HepG2 (cell line): ENCODE measurements around the gene SLC5A6. TPM values are rescaled to one million over a fixed set of nuclear protein-coding genes. Genes with fewer than 3 reads are reported as not detected.
A peak's percentile ranks its signal among the peaks of the same experiment; 100 is the strongest.

ENCODE experiments used
- ATF1 ChIP-seq: IDR thresholded peaks from 2 replicates; pipeline ENCODE4 v1.6.1; 2016; ENCODE audit warnings: mild to moderate bottlenecking, control low read depth
- CENPX ChIP-seq: sonication (generic); formaldehyde crosslinking; IDR thresholded peaks from 2 replicates; pipeline ENCODE4 v1.9.0; 2021; ENCODE audit warnings: mild to moderate bottlenecking, missing genetic modification reagents, moderate library complexity
- DPF2 ChIP-seq: sonication (generic); formaldehyde crosslinking; IDR thresholded peaks from 2 replicates; pipeline ENCODE4 v1.4.0; 2020; ENCODE audit warnings: mild to moderate bottlenecking, low read depth, missing genetic modification reagents, borderline replicate concordance
- EP300 ChIP-seq, 3 experiments: sonication (generic) in 1 of 3; formaldehyde crosslinking in 1 of 3; IDR thresholded peaks; 2 replicates each; pipeline versions ENCODE4 v1.5.1 to v1.6.1; 2011 to 2020; ENCODE audit warnings: low read depth in 2 of 3, low read length in 2 of 3, borderline replicate concordance in 1 of 3, improper control_type of control experiment in 1 of 3, mild to moderate bottlenecking in 1 of 3, missing genetic modification reagents in 1 of 3, moderate library complexity in 1 of 3
- FOSL1 ChIP-seq: sonication (generic); formaldehyde crosslinking; IDR thresholded peaks from 2 replicates; pipeline ENCODE4 v1.9.0; 2021; ENCODE audit warnings: missing genetic modification reagents, borderline replicate concordance
- GABPB1 ChIP-seq: IDR thresholded peaks from 2 replicates; pipeline ENCODE4 v1.6.1; 2016; ENCODE audit warnings: mild to moderate bottlenecking, missing genetic modification reagents, moderate library complexity, missing compliant biosample characterization
- KMT2B ChIP-seq: IDR thresholded peaks from 2 replicates; pipeline ENCODE4 v1.6.1; 2016; ENCODE audit warnings: missing genetic modification reagents, missing compliant biosample characterization
- MEIS2 ChIP-seq: sonication (generic); formaldehyde crosslinking; IDR thresholded peaks from 2 replicates; pipeline ENCODE4 v1.9.0; 2021; ENCODE audit warnings: mild to moderate bottlenecking, missing genetic modification reagents
- NCOA2 ChIP-seq: sonication (generic); formaldehyde crosslinking; IDR thresholded peaks from 2 replicates; pipeline ENCODE4 v1.8.0; 2022; ENCODE audit warnings: inconsistent platforms
- RNF2 ChIP-seq: fragments of 450-650 bp; conservative IDR thresholded peaks from 2 replicates; pipeline ENCODE4 v1.6.1; 2016; ENCODE audit warnings: low read depth
- SAFB2 ChIP-seq: sonication (generic); formaldehyde crosslinking; IDR thresholded peaks from 2 replicates; pipeline ENCODE4 v1.5.1; 2020; ENCODE audit warnings: missing genetic modification reagents, low read depth, mild to moderate bottlenecking, borderline replicate concordance
- ZBTB42 ChIP-seq: sonication (generic); formaldehyde crosslinking; IDR thresholded peaks from 2 replicates; pipeline ENCODE4 v1.5.0; 2020; ENCODE audit warnings: mild to moderate bottlenecking, missing genetic modification reagents
- ZGPAT ChIP-seq: IDR thresholded peaks from 2 replicates; pipeline ENCODE4 v1.6.1; 2016; ENCODE audit warnings: mild to moderate bottlenecking
- ZNF333 ChIP-seq: sonication (generic); formaldehyde crosslinking; IDR thresholded peaks from 2 replicates; pipeline ENCODE4 v1.4.0; 2020; ENCODE audit warnings: mild to moderate bottlenecking, missing genetic modification reagents, borderline replicate concordance
- ZNF501 ChIP-seq: sonication (generic); formaldehyde crosslinking; IDR thresholded peaks from 2 replicates; pipeline ENCODE4 v1.5.1; 2020; ENCODE audit warnings: mild to moderate bottlenecking, moderate library complexity, missing genetic modification reagents
- ZNF530 ChIP-seq: sonication (generic); formaldehyde crosslinking; IDR thresholded peaks from 2 replicates; pipeline ENCODE4 v1.5.0; 2020; ENCODE audit warnings: low read depth, mild to moderate bottlenecking, missing genetic modification reagents
- ZNF652 ChIP-seq: IDR thresholded peaks from 2 replicates; pipeline ENCODE4 v1.6.1; 2016; ENCODE audit warnings: low read depth, borderline replicate concordance
- ZNF891 ChIP-seq: sonication (generic); formaldehyde crosslinking; IDR thresholded peaks from 2 replicates; pipeline ENCODE4 v1.5.0; 2020; ENCODE audit warnings: mild to moderate bottlenecking, missing genetic modification reagents
- polyA plus RNA-seq, 8 experiments: library from polyadenylated mRNA; depleted of rRNA in 3 of 8; stranded (reverse) in 7 of 8; unstranded in 1 of 8; fragments of >200 nt; fragmentation: Illumina TruSeq in 4 of 8; extraction: Trizol in 4 of 8; gene quantifications; 2 replicates each; pipeline versions ENCODE4 v1.2.1 to v1.2.3, GENCODE V29; 2011 to 2016; ENCODE audit warnings: low read depth in 4 of 8, missing spikeins in 1 of 8, mixed read lengths in 1 of 8; ENCODE audit not compliant: insufficient read depth in 1 of 8
- total RNA-seq, 5 experiments: library from RNA; depleted of rRNA; stranded (reverse); fragments of >200 nt; fragmentation: Illumina TruSeq; extraction: Trizol; gene quantifications; 2 replicates each; pipeline ENCODE4 v1.2.3, GENCODE V29; 2016; ENCODE audit warnings: low read depth in 1 of 5
- TF ChIP-seq, protein P1 (sequence below), 2 experiments: sonication (generic) in 1 of 2; formaldehyde crosslinking in 1 of 2; IDR thresholded peaks; 2 replicates each; pipeline versions ENCODE4 v1.4.0 to v1.6.1; 2016 to 2020; ENCODE audit warnings: borderline replicate concordance in 1 of 2, low read depth in 1 of 2, mild to moderate bottlenecking in 1 of 2, missing genetic modification reagents in 1 of 2
- TF ChIP-seq, protein P2 (sequence below): sonication (generic); formaldehyde crosslinking; IDR thresholded peaks from 2 replicates; pipeline ENCODE4 v1.4.0; 2020; ENCODE audit warnings: mild to moderate bottlenecking, missing genetic modification reagents
- TF ChIP-seq, protein P3 (sequence below): fragments of 450-650 bp; IDR thresholded peaks from 2 replicates; pipeline ENCODE4 v1.6.1; 2016

SLC5A6 gene
- total and polyA plus RNA-seq, 2 of the 13 experiments (the other 11 are each of a cell fraction or from before 2014, with no cell fraction given), result 135 to 417 TPM

GRCh38 chr2:27152102-27152795, 59.8 kb downstream of the SLC5A6 start (continued):
- TF ChIP-seq, protein P1, sequence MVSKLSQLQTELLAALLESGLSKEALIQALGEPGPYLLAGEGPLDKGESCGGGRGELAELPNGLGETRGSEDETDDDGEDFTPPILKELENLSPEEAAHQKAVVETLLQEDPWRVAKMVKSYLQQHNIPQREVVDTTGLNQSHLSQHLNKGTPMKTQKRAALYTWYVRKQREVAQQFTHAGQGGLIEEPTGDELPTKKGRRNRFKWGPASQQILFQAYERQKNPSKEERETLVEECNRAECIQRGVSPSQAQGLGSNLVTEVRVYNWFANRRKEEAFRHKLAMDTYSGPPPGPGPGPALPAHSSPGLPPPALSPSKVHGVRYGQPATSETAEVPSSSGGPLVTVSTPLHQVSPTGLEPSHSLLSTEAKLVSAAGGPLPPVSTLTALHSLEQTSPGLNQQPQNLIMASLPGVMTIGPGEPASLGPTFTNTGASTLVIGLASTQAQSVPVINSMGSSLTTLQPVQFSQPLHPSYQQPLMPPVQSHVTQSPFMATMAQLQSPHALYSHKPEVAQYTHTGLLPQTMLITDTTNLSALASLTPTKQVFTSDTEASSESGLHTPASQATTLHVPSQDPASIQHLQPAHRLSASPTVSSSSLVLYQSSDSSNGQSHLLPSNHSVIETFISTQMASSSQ (IDR thresholded peaks at IDR 0.05; ENCODE audit: low read depth), result no peak
- TF ChIP-seq, protein P1 (CRISPR knock-in tag; IDR thresholded peaks at IDR 0.05; ENCODE audit: borderline replicate concordance), result no peak
- TF ChIP-seq SAFB2 (CRISPR knock-in tag) (no peak), KMT2B (CRISPR knock-in tag) (no peak), MEIS2 (CRISPR knock-in tag) (no peak), ZNF501 (CRISPR knock-in tag) (no peak), GABPB1 (0 out of 2 replicates have a peak, but pooled peaks have one; percentile 20), ZGPAT (CRISPR knock-in tag) (no peak), ZNF891 (CRISPR knock-in tag) (no peak), FOSL1 (no peak), ZNF333 (CRISPR knock-in tag) (no peak), ATF1 (CRISPR knock-in tag) (no peak), NCOA2 (CRISPR knock-in tag) (no peak), ZNF652 (CRISPR knock-in tag) (no peak), ZBTB42 (no peak), RNF2 (no peak), EP300 (IDR thresholded peaks at IDR 0.05; ENCODE audit: low read depth in 2 of 2, low read length in 2 of 2) (no peak), EP300 (CRISPR knock-in tag; IDR thresholded peaks at IDR 0.05; ENCODE audit: borderline replicate concordance) (no peak), CENPX (CRISPR knock-in tag) (no peak), ZNF530 (no peak), DPF2 (CRISPR knock-in tag) (no peak)
- TF ChIP-seq, protein P2, sequence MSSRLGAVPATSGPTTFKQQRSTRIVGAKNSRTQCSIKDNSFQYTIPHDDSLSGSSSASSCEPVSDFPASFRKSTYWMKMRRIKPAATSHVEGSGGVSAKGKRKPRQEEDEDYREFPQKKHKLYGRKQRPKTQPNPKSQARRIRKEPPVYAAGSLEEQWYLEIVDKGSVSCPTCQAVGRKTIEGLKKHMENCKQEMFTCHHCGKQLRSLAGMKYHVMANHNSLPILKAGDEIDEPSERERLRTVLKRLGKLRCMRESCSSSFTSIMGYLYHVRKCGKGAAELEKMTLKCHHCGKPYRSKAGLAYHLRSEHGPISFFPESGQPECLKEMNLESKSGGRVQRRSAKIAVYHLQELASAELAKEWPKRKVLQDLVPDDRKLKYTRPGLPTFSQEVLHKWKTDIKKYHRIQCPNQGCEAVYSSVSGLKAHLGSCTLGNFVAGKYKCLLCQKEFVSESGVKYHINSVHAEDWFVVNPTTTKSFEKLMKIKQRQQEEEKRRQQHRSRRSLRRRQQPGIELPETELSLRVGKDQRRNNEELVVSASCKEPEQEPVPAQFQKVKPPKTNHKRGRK, result no peak
- TF ChIP-seq, protein P3, sequence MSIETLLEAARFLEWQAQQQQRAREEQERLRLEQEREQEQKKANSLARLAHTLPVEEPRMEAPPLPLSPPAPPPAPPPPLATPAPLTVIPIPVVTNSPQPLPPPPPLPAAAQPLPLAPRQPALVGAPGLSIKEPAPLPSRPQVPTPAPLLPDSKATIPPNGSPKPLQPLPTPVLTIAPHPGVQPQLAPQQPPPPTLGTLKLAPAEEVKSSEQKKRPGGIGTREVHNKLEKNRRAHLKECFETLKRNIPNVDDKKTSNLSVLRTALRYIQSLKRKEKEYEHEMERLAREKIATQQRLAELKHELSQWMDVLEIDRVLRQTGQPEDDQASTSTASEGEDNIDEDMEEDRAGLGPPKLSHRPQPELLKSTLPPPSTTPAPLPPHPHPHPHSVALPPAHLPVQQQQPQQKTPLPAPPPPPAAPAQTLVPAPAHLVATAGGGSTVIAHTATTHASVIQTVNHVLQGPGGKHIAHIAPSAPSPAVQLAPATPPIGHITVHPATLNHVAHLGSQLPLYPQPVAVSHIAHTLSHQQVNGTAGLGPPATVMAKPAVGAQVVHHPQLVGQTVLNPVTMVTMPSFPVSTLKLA, result no peak
